T-helper 2 cell treated with Interferon-gamma antibody and Interleukin-4, amounts not matched to agents 5 μg/mL and 100 μg/mL, for 36 hours (primary cell): ENCODE measurements around the gene FAM181B.

ENCODE experiments used
- DNase-seq: peaks from one replicate; pipeline ENCODE4 v3.0.0; 2021; ENCODE audit warnings: low spot score
- H3K27ac Mint-ChIP-seq: one replicate; pipeline ENCODE4 v1.8.0; 2021; ENCODE audit warnings: mild to moderate bottlenecking, mixed read lengths
- H3K27me3 Mint-ChIP-seq: one replicate; pipeline ENCODE4 v1.8.0; 2021; ENCODE audit warnings: low read depth, mixed read lengths
- H3K36me3 Mint-ChIP-seq: one replicate; pipeline ENCODE4 v1.8.0; 2021; ENCODE audit warnings: low read depth, mixed read lengths
- H3K4me1 Mint-ChIP-seq: one replicate; pipeline ENCODE4 v1.8.0; 2021; ENCODE audit warnings: low read depth, mixed read lengths
- H3K4me3 Mint-ChIP-seq: one replicate; pipeline ENCODE4 v1.8.0; 2022; ENCODE audit warnings: mild to moderate bottlenecking, moderate library complexity, mixed read lengths
- H3K9me3 Mint-ChIP-seq: one replicate; pipeline ENCODE4 v1.8.0; 2021; ENCODE audit warnings: mixed read lengths

FAM181B gene

DNA sequence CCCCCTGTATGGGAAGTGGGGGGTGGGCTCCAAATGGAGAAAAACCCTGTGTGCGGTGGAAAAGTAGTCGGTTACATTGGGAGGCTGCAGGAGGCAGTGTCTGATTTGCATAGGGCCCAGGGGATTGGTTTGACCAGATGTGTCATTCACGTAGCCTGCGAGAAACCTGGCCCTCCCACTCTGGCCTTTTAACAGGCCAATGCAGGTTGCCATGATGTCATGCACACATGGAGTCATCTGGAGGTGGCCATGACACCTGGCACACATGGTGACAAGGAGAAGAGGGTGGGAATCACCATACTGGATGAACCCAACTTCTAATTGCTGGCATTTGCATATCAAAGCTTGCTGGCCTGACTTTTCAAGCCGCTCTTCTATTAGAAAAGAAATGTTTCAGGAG is 50.6 kb downstream of the FAM181B start:
- Mint-ChIP-seq H3K4me1 (peaks cover 8% of the 10 kb centered on the region), H3K27ac (no peak overlapping the region), H3K4me3 (no peak overlapping the region), H3K36me3 (no peaks in the 10 kb centered on the region), H3K9me3 (peaks cover 10% of the 10 kb centered on the region), H3K27me3 (peaks cover 12% of the 10 kb centered on the region)
- no peak for DNase-seq

- Mint-ChIP-seq H3K9me3 (peaks cover 10% of the 10 kb centered on the region), H3K36me3 (no peaks in the 10 kb centered on the region), H3K27me3 (peaks cover 12% of the 10 kb centered on the region), H3K4me1 (peaks cover 8% of the 10 kb centered on the region), H3K4me3 (no peak overlapping the region), H3K27ac (no peak overlapping the region)
- DNase-seq, result no peak
Measured at GRCh38 chr11:82682003-82682751, 51.5 kb downstream of the FAM181B start.

- peaks cover 10% of the 10 kb centered on the region for H3K9me3 Mint-ChIP-seq
- H3K4me3 Mint-ChIP-seq, result no peak overlapping the region
- H3K27me3 Mint-ChIP-seq, result peaks cover 12% of the 10 kb centered on the region
- no peak for DNase-seq
- no peak overlapping the region for H3K27ac Mint-ChIP-seq
- H3K4me1 Mint-ChIP-seq, result peaks cover 8% of the 10 kb centered on the region
- H3K36me3 Mint-ChIP-seq, result no peaks in the 10 kb centered on the region
Measured at GRCh38 chr11:82680252-82680651, 53.4 kb downstream of the FAM181B start.
